HG03060 (cell line): ENCODE results near the gene ACO2.
"Not testable (repeated sequence)": the region's sequence is repeated elsewhere in the genome, so short reads cannot be mapped to it uniquely, and the experiment has no call there.

ENCODE experiments used
- ATAC-seq: cut with Tn5 transposase; IDR thresholded peaks from one replicate; pipeline ENCODE4 v1.9.1; 2021; ENCODE audit warnings: low read depth, moderate number of reproducible peaks; ENCODE audit not compliant: unreplicated experiment

ACO2 gene

DNA sequence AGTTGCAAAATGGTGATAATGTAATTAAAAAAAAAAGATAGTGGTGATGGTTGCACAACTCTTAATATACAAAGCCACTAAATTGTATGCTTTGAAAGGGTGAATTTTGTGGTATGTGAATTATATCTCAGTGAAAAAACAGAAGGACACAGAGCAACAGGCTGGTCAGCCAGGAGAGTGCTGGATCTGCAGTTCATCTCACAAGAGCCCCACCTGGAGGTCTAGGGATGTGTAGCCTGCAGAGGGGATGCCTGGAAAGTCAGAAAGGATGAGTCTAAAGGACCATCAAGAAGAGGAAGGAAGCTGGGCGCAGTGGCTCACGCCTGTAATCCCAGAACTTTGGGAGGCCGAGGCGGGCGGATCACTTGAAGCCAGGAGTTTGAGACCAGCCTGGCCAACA lies 66.3 kb downstream of the ACO2 start:
- ATAC-seq: no peak

DNA sequence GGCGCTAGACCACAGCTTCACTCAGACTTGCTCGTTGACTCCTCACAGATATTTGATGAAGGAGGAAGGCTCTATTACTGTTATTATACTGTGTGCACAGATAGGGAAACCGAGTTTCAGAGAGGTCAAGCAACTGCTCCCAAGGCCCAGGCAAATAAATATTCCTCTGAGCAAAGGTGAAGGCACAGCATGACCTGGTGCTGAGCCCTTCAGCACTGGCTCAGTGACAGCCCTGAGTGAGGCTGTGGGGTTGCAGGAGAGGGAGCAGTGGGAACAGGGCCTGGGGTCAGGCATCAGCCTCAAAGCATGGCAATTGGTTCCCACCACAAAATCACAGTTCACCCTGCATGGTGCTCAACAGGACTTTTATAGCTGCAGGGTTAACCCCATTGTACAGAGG lies 68.3 kb downstream of the ACO2 start:
- ATAC-seq: no peak

DNA sequence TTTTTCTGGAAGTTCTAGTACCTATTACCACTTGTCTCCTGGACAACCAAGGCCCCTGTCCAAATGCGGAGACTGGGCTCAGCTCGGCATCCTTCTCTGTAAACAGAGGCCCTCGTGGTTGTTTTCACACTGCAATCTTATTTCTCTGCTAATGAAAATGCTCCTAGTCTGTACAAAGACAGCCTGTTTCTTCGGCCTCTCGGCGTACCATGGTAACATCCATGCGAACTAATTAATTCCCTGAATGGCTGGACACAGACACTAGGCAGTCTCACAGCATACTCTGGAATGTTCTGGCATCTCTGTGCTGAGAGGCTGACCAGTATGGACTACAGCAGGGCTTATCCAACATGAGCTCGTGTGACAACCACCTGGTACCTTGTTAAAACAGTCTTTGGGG lies 69.7 kb downstream of the ACO2 start:
- ATAC-seq: no peak

DNA sequence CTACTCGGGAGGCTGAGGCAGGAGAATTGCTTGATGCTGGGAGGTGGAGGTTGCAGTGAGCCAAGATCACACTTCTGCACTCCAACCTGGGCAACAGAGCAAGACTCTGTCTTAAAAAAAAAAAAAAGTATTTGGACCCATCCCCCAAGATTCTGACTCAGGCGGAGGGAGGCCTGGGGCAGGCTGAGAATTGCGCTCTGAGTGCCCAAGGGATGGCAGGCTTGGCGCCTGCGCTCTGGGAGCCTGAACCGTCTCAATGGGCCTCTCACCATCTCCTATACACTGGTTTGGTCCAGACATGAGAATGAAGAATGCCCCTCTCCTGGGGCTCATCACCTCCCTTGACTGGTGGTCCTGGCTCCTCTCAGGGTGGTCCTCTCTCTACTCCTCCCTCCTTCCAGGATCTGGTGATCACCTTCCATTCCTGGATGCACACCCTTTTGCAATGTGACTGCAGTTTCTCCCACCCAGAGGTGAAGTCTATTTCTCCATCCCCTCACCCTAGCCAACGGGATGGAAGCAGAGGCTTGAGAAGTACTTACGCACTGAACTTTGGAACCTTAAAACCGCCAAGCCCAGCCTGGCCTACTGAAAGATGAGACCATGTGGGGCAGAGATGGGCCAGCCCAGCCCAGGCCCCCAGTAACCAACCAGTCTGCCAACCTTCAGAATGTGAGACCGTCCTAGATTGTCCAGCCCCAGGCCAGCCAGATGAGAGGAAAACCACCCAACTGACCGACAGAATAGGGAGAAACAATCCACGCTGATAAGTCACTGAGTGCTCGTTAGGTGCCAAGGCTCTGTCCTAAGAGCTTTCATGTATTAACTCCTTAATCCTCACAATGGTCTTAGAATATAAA lies 70.5 kb downstream of the ACO2 start:
- no peak for ATAC-seq

DNA sequence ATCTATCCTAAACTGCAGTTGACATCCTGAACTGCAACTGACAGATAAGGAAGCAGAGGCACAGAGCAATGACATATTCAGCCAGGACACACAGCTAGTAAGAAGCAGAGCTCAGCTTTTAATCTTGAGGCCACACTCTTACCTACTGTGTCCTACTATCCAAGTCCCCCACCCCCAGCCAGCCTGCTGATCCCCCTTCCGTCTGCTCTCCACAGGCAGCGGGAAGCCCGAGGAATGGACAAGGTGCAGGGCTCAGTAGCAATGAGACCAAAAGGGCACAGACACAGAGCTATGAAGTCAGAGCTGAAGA lies 71.0 kb downstream of the ACO2 start:
- no peak for ATAC-seq

DNA sequence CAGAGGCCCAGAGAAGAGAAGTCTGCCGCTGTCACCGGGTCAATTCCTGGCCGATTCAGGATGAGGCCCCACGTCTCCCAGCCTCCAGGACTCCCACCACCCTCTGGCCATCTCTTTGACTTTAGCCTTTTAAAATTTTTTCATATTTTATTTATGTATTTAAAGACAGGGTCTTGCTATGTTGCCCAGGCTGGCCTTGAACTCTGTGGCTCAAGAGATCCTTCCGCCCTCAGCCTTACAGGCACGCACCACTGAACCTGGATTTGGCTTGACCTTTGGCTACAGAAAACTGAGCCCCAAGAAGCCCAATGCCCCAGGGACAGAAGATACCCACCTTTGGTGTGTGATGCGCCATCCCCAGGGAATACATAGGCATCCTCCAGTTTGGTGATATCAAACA lies 71.4 kb downstream of the ACO2 start:
- no peak for ATAC-seq

DNA sequence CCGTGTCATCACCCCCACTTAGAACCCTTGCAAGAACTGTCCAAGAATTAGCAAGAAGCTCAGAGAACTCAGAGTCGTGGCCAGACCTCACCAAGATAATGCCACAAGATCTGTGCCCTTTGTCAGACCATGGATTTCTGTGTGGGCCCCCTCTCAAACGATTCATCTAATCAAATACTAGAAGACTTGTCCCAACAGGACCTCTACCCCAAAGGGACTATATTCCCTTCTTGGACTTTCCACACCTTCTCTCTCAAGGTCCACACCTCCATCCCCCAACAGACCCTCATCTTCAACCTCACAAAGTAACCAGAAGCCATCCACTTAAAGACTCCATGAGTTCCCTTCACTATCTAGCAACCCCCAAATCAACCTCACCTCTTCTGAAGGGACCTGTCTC lies 72.6 kb downstream of the ACO2 start:
- ATAC-seq: no peak

DNA sequence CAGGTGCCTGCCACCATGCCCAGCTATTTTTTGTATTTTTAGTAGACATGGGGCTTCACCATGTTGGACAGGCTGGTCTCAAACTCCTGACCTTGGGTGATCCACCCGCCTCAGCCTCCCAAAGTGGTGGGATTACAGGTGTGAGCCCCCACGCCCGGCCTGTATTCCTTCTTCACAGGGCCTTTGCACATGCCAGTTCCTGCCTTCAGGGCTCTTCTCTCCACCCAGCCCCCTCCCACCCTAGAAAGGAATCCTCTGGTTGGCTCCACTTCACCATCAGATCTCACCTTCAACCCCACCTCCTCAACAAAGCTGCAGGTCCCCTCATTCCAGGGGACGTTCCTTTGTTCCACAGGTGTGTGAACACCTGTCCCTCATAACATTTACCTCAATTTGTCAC lies 73.3 kb downstream of the ACO2 start:
- ATAC-seq: no peak

DNA sequence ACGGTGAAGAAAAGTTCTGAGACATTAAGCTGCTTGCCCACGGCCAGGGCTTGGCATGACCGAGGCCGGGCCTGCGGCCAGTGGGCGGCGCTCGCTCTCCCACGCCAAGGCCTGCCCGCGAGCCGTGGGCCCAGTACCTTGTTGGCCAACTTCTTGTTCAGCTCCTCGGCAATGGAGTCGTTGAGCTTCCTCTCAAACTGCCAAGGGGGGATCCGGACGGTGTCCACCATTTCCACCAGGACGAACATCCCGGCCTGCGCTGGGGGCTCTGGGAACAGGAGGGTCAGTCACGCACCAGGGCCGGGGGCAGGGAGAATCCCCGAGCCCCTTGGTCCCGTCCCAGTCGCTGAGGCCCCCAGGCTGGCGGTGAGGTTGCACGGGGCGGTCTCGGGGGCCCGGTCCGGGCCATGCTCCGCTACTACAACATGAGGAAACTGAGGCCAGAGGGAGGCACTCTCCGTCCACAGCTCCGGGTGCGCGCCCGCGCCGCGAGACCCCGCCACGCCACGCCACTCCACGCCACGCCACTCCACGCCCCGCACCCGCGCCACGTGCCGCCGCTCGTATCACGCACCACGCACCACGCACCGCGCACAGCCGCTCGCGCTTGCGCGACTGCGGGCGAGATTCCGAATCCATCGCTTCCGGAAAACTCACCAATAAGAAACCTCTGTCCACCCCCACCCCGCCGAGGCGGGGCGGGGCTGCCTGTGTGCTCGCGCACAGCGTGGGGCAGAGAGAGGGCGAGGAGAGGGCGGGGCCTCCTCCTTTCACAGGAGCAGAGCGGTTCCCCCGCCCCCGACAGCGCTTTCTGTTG lies 75.1 kb downstream of the ACO2 start, which contains the start of gene POLR3H:
Gene POLR3H (minus strand): TSS at position 617 of the 817 bp plus-strand sequence. CDS start 369 bp downstream, at position 248.
- peak; percentile 73 for ATAC-seq

DNA sequence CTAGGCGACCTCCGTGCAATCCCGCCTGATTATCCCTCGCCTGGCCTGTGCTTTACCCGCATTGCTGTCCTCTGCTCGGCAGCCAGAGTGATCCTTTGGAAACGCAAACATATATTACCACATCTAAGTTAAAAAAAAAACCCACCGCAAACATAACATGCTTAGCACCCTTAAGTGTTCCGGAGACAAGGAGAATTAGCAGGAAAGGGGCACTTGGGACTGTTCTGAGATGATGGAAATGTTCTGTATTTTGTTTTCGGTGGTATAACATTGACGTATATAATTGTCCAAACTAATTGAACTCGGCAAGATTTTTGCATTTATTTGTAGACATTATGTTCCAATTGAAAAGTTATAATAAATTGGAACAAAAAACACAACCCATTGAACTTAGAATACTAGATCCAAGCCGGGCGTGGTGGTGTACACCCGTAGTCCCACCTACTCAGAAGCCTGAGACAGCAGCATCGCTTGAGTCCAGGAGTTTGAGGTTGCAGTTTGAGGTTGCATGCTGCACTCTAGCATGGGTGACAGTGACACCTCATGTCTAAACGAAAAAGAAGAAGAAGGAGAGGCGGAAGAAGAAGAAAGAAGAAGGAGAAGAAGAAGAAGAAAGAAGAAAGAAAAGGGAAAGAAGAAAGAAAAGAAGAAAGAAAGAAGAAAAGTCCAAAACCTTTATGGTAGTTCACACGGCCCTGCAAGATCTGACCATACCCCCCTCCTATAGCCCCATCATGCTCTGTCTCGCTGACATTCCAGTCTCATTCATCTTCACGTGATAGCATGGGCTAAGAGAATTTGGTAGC lies 76.0 kb downstream of the ACO2 start:
- no peak for ATAC-seq

DNA sequence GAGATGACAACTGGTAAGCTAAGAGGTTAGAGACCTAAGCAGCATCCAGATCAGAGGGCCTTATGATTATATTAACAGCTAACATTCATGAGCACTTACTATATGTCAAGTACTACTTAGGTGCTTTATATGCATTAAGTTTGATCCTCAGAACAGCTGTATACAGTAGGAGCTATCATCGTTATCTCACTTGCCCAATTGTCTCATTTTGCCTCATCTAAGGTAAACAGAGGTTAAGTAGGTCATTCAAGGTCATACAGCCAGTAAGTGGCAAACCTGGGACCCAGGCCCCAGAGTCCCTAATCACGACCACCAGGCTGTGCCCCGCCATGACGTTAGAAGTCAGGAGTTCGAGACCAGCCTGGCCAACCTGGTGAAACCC lies 79.9 kb downstream of the ACO2 start:
- ATAC-seq: no peak

DNA sequence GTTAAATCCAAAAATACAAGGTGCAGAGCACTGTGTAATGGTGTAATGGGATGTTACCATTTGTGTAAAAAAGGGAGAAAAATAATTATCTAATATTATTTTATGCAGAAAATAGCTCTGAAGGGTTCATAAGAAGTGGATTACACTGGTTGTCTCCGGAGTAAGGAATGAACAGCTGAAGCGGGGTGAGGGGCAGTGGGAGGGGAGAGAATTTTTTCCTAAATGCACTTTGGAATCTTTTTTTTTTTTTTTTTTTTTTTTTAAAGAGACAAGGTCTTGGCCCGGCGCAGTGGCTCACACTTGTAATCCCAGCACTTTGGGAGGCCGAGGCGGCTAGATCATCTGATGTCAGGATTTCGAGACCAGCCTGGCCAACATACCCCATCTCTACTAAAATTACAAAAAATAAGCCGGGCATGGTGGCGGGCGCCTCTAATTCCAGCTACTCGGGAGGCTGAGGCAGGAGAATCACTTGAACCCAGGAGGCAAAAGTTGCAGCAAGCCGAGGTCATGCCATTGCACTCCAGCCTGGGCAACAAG lies 82.1 kb downstream of the ACO2 start:
- ATAC-seq: no peak

DNA sequence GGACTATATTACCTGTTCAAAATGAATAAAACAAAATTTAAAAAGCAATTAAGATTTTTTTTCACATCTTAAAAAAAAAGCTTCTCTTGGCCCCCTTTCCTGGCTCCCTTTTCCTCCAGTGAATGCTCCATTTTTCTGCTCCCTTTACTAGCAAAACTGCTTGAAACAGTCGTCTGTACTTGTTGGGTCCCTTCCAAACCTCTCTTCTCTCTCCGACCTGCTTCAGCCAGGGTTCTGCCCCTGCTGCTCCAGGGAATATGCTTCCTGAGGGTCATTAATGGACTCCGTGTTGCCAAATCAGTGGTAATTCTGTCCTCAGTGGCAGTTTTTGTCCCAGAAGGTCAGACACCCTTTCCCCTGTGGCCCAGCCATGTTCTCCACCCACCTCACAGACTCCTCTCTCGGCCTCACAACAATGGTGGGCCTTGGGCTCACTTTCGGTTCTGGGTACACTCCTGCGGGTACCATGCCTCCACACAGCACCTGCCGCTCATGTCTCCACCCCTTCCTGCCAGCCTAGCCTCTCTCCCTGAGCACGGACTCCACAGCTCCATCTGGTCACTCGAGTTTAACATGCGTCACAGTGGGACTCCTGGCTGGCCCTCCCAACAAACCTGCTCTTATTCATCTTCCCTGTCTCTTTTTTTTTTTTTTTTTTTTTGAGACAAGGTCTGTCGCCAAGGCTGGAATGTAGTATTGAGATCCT lies 83.1 kb downstream of the ACO2 start:
- ATAC-seq: no peak

DNA sequence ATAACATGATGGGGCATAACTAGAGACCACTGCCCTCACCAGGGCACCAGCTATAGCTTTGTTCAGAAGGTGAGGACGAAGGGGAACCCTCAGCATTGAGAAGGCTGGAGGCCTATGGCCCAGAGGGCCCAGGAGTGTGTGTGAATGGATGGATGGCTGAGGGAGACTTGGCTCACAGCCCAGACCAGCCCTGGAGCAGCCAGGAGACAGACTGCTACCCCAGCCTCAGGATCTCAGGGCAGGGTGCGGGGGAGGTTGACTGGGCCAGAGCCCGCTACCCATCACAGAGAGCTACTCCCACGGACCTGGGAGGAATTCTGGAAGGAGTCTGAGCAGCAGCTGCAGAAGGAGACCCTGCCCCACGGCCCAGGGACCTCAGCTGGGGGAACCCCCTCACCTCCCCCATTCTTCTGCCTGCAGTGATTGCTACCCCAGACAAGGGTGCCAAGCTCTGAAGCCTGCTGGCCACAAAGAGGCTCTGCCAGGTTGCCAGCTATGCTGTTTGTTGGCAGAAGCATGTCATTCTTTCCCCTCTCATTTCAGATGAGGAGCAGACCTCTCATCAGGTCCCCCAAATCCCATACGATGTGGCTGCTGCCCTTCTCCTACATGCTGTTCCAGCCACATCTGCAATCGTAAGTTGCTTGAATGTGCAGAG lies 86.5 kb downstream of the ACO2 start:
- ATAC-seq: no peak

DNA sequence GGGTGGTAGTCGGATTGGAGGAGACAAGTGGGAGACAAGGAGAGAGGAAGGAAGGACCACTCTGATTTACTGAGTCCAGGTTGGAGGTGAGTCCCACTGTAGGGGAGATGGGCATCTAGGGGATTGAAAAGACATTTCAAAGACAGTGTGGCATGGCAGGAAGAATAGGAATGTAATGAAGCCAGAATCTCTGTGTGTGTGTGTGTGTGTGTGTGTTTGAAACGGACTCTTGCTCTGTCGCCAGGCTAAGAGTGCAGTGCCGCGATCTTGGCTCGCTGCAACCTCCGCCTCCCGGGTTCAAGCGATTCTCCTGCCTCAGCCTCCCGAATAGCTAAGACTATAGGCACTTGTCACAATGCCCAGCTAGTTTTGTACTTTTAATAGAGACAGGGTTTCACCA lies 87.6 kb downstream of the ACO2 start:
- ATAC-seq: no peak

DNA sequence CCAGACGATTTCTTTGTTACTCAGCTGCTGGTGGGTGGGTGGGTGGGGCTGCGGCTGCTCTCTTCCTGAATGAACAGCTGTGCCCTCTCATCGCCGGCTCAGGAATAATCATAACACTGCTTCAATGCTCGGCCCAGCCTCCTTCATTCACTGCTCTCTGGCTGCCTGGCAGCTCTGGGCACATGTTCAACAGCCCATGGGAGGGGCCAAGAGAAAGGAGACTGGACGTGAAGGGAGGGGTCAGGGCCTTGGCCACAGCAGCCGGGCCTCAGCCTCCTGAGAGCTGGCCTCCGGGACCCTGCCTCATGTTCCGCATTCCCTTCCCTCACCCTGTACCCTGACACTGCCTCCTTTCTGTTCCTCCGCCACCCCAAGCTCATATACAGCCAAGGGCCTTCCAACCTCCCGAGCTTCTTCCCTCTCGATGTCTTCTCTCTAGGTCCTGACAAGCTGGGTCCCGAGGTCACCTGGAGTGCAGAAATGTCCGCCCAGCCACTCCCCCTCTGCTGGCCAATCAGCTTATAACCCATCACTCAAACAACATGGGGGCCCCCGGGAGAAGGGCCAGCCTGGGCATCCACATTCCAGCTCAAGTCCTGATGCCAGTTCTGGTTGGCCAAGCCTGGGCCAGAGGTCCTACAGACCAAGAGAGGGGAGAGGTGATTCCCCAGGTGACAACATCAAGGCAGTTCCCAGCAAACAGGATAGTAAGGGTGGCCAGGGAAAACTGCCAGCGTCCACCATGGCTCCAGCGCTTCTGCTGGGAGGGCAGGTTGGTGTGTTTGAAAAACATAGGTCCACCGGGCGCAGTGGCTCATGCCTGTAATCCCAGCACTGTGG lies 88.7 kb downstream of the ACO2 start:
- no peak for ATAC-seq

DNA sequence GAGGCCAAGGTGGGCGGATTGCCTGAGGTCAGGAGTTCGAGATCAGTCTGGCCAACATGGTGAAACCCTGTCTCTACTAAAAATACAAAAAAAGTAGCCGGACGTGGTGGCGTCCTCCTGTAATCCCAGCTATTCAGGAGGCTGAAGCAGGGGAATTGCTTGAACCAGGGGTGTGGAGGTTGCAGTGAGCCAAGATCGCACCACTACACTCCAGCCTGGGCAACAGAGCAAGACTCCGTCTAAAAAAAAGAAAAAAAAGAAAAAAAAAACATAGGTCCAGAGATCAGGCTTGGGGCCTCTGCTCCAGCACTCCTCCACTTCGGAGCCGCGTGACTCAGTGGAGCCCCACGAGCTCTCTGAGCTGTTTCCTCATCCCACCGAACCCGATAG lies 89.3 kb downstream of the ACO2 start:
- ATAC-seq: not testable (repeated sequence)

DNA sequence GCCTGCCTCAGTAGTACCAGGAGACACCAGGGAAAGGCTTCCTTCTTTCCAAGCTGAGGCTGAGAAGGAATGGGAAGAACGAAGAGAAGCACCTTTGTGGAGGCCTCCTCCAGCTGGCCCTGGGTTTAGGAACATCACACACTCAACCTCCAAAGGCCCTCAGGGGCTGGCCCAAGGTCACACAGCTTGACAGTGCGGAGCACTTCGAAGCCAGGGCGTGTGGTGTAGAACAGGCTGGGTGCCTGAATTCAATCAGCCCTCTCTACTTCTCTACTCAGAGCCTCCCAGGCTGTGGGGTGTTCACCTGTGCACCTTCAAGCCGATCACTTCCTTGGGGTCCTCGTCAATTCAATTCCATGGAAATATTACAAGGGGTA lies 91.2 kb downstream of the ACO2 start:
- no peak for ATAC-seq

DNA sequence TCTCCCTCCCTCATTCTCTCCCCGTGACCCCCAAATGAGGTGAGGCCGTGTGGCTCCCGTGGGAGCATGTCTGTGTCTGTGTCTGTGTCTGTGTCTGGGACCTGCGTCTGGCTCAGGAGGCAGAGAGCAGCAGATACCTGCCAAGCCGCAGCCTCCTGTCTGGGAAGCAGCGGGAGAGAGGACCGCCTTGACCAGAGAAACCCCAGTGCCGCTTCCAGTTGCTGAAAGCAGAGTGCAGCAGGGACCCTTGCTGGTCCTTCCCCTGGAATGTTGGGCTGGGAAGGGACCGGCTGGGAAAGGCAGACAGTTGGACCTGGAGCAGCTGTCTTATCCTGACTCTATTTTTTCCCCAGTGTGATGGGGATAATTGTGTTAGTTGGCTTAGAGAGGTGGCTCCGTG lies 92.4 kb downstream of the ACO2 start:
- ATAC-seq: no peak
